Natural killer cell (primary cell): ENCODE measurements around the gene NOTCH3. TPM values are rescaled to one million over a fixed set of nuclear protein-coding genes. Genes with fewer than 3 reads are reported as not detected.

Source experiments
- ATAC-seq, 3 donors: fragments of 150-1000 bp in 2 of 3; fragments of 200-7000 bp in 1 of 3; cut with Tn5 transposase; 1 replicate in 1 of 3; 2 replicates in 2 of 3; pipeline ENCODE4 v1.10.0; 2021; ENCODE audit warnings: mild to moderate bottlenecking in 2 of 3, moderate library complexity in 2 of 3
- DNase-seq, 2 donors: peaks; one replicate each; pipeline versions ENCODE4 v3.0.0 to v3.0.0-alpha.2; 2013 to 2021; ENCODE audit warnings: mixed read lengths in 1 of 2
- H3K27ac ChIP-seq: one replicate; pipeline ENCODE4 v1.5.1; 2013; ENCODE audit warnings: mild to moderate bottlenecking, low read length
- H3K27me3 ChIP-seq: one replicate; pipeline ENCODE4 v1.6.1; 2013; ENCODE audit warnings: low read length; ENCODE audit not compliant: control insufficient read depth, insufficient read depth
- H3K36me3 ChIP-seq: one replicate; pipeline ENCODE4 v1.6.1; 2013; ENCODE audit warnings: low read length; ENCODE audit not compliant: control insufficient read depth, insufficient read depth
- H3K4me1 ChIP-seq: one replicate; pipeline ENCODE4 v1.6.1; 2013; ENCODE audit warnings: low read length; ENCODE audit not compliant: control insufficient read depth, insufficient read depth
- H3K4me3 ChIP-seq: one replicate; pipeline ENCODE4 v1.5.1; 2013; ENCODE audit warnings: low read length
- H3K9me3 ChIP-seq: one replicate; pipeline ENCODE4 v1.6.1; 2013; ENCODE audit warnings: low read length; ENCODE audit not compliant: control insufficient read depth, insufficient read depth
- H3K27ac Mint-ChIP-seq, 2 donors: one replicate each; pipeline ENCODE4 v1.8.0; 2022; ENCODE audit warnings: mild to moderate bottlenecking in 2 of 2, mixed read lengths in 2 of 2, moderate library complexity in 1 of 2
- H3K27me3 Mint-ChIP-seq, 2 donors: one replicate each; pipeline ENCODE4 v1.8.0; 2022; ENCODE audit warnings: low read depth in 2 of 2, mixed read lengths in 2 of 2
- H3K36me3 Mint-ChIP-seq: one replicate; pipeline ENCODE4 v1.8.0; 2022; ENCODE audit warnings: mixed read lengths
- H3K4me1 Mint-ChIP-seq, 2 donors: one replicate each; pipeline ENCODE4 v1.8.0; 2022; ENCODE audit warnings: mixed read lengths in 2 of 2
- H3K4me3 Mint-ChIP-seq: one replicate; pipeline ENCODE4 v1.8.0; 2022; ENCODE audit warnings: mild to moderate bottlenecking, moderate library complexity, mixed read lengths
- H3K9me3 Mint-ChIP-seq, 2 donors: one replicate each; pipeline ENCODE4 v1.8.0; 2022; ENCODE audit warnings: mixed read lengths in 2 of 2
- WGBS: methylation state at CpG from one replicate; pipeline ENCODE4 v1.1.7; 2013; ENCODE audit warnings: missing lambda C conversion rate; ENCODE audit not compliant: insufficient coverage; 5-methylcytosine and 5-hydroxymethylcytosine counted together
- intact Hi-C: fragments of 100-400 bp; cut with micrococcal nuclease; formaldehyde crosslinking; loops from one replicate; pipeline ENCODE4 v1.14.2; 2022
- total RNA-seq, 4 donors: library from RNA; stranded (reverse); fragments of 120-200 nt in 1 of 4; gene quantifications; one replicate each; pipeline versions ENCODE4 v1.2.3 to v1.2.4, GENCODE V29; 2013 to 2022
- TF ChIP-seq, protein P1 (sequence below): fragments of 200-600 bp; IDR thresholded peaks from one replicate; pipeline ENCODE4 v1.8.0; 2022; ENCODE audit warnings: antibody characterized with exemption

The NOTCH3 gene
- total RNA-seq, 3 donors from 2014 or later (not counting 1 experiment from before 2014, with no cell fraction given), result 0.25 to 0.26 TPM; not detected in 1

DNA sequence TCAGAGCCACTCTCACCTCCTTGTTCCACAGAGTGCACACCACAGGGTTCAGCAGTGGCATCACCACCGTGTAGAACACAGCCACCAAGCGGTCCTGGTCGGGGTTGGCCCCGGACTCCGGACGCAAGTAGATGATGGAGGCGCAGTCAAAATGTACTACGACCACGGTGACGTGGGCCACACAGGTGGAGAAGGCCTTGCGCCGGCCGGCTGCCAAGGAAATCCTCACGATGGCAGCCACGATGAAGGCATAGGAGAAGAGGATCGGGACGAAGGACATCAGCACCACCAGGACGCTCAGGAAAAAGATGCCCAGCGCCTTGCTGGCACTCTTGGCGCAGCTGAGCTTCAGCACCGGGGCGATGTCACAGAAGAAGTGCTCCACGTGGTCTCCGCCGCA lies 59.7 kb downstream of the NOTCH3 start:
- TF ChIP-seq, protein P1, sequence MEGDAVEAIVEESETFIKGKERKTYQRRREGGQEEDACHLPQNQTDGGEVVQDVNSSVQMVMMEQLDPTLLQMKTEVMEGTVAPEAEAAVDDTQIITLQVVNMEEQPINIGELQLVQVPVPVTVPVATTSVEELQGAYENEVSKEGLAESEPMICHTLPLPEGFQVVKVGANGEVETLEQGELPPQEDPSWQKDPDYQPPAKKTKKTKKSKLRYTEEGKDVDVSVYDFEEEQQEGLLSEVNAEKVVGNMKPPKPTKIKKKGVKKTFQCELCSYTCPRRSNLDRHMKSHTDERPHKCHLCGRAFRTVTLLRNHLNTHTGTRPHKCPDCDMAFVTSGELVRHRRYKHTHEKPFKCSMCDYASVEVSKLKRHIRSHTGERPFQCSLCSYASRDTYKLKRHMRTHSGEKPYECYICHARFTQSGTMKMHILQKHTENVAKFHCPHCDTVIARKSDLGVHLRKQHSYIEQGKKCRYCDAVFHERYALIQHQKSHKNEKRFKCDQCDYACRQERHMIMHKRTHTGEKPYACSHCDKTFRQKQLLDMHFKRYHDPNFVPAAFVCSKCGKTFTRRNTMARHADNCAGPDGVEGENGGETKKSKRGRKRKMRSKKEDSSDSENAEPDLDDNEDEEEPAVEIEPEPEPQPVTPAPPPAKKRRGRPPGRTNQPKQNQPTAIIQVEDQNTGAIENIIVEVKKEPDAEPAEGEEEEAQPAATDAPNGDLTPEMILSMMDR, result no peak
- H3K9me3 ChIP-seq, result peaks cover 4% of the 10 kb centered on the region
- no peaks in the 10 kb centered on the region for H3K36me3 ChIP-seq
- peaks cover 14 to 17% of the 10 kb centered on the region in 2 donors for H3K27me3 Mint-ChIP-seq
- H3K4me3 Mint-ChIP-seq, result no peak overlapping the region
- no peaks in the 10 kb centered on the region for H3K4me1 Mint-ChIP-seq
- intact Hi-C loops, result no loop called here
- no peaks in the 10 kb centered on the region for H3K4me1 ChIP-seq
- H3K27ac Mint-ChIP-seq, result no peak overlapping the region
- no peak overlapping the region for H3K4me3 ChIP-seq
- H3K27ac ChIP-seq, result no peak overlapping the region
- WGBS, result 88% methylated on average over 25 of the region's 25 CpGs
- H3K27me3 ChIP-seq, result peaks cover 2% of the 10 kb centered on the region
- no peak for ATAC-seq
- no peak for DNase-seq
- peaks cover 0 to 3% of the 10 kb centered on the region in 2 donors for H3K9me3 Mint-ChIP-seq
- H3K36me3 Mint-ChIP-seq, result peaks cover 7% of the 10 kb centered on the region

DNA sequence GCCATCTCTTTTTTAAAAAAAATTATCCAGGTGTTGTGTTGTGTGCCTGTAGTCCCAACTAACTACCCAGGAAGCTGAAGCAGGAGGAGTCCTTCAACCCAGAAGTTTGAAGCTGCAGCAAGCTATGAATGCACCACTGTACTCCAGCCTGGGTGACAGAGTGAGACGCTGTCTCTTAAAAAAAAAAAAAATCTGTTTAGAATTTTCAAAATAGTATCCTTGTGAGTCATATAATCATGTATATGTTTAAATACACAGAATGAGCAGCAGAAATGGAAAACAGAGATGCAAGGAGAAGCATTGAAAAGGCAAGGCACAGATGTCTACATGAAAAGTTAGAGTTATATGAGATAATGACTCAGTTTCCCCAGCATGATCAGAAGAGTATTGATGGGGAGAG lies 62.4 kb downstream of the NOTCH3 start:
- DNase-seq (no peak), ATAC-seq (no peak)
- Mint-ChIP-seq H3K4me1 (no peaks in the 10 kb centered on the region), H3K27ac (no peak overlapping the region), H3K27me3 (peaks cover 14 to 17% of the 10 kb centered on the region in 2 donors), H3K4me3 (no peak overlapping the region), H3K9me3 (peaks cover 0 to 3% of the 10 kb centered on the region in 2 donors), H3K36me3 (peaks cover 7% of the 10 kb centered on the region)
- Histone ChIP-seq H3K27ac (no peak overlapping the region), H3K4me3 (no peak overlapping the region), H3K27me3 (peaks cover 3% of the 10 kb centered on the region), H3K4me1 (no peaks in the 10 kb centered on the region), H3K36me3 (no peaks in the 10 kb centered on the region), H3K9me3 (peaks cover 4% of the 10 kb centered on the region)
- 80% methylated on average over 1 of the region's 1 CpG for WGBS
- TF ChIP-seq, protein P1, result no peak
- intact Hi-C loops, result no loop called here

DNA sequence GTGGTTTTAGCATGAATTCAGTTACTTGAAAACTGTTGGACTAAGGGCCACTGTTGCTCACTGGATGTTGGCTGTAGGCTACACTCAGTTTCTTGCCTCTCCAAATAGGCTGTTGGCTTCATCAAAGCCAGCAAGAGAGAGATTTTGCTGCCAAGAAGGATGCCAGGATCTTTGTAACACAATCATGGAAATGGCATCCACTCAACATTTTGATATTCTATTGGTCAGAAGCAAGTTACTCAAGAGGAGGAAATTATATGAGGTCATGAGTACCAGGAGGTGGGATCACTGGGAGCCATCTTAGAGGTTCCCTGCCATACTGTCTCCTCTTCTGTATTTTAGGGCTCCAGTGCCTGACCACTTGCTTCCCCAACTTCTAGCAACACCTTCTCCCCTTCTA lies 63.0 kb downstream of the NOTCH3 start:
- no peak overlapping the region for H3K27ac Mint-ChIP-seq
- intact Hi-C loops, result no loop called here
- H3K36me3 Mint-ChIP-seq, result peaks cover 7% of the 10 kb centered on the region
- DNase-seq (no peak), ATAC-seq (no peak)
- no peak overlapping the region for H3K4me3 ChIP-seq
- H3K36me3 ChIP-seq, result no peaks in the 10 kb centered on the region
- no peaks in the 10 kb centered on the region for H3K4me1 ChIP-seq
- TF ChIP-seq, protein P1, result no peak
- peaks cover 0 to 3% of the 10 kb centered on the region in 2 donors for H3K9me3 Mint-ChIP-seq
- H3K4me3 Mint-ChIP-seq, result no peak overlapping the region
- peaks cover 14 to 17% of the 10 kb centered on the region in 2 donors for H3K27me3 Mint-ChIP-seq
- H3K27me3 ChIP-seq, result peaks cover 5% of the 10 kb centered on the region
- H3K9me3 ChIP-seq, result peaks cover 4% of the 10 kb centered on the region
- H3K4me1 Mint-ChIP-seq, result no peaks in the 10 kb centered on the region
- no peak overlapping the region for H3K27ac ChIP-seq

DNA sequence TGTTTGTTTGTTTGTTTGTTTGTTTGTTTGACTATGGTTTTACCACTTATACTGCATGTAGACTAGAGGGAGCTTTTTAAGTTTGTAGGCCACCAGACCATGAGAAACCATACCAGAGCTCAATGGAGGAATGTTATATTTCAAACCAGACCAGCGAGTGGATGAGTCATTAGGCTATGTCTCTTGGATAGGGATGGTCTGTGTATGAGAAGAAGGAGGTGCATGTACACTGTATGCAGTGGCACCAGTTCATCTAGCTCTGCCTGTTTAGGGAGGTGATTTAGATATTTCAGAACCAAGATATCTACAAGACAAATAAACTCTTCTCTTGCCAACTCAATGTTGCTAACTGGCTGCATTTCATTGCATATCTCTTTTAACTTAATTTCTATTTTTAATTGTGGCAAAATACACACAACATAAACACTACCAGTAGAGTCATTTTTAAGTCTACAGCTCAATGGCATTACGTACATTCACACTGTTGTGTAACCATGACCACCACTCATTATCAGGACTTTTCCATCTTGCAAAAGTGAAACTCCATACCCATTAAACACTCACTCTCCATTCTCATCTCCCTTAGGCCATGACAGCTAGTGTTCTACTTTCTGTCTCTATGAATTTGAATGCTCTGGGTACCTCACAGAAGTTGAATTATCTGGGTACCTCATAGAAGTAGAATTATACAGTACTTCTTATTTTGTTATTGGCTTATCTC lies 64.4 kb downstream of the NOTCH3 start:
- ATAC-seq, result no peak
- peaks cover 4% of the 10 kb centered on the region for H3K9me3 ChIP-seq
- Mint-ChIP-seq H3K27me3 (peaks cover 10 to 18% of the 10 kb centered on the region in 2 donors), H3K4me3 (no peak overlapping the region), H3K9me3 (peaks cover 0 to 3% of the 10 kb centered on the region in 2 donors), H3K4me1 (no peaks in the 10 kb centered on the region), H3K27ac (no peak overlapping the region), H3K36me3 (peaks cover 7% of the 10 kb centered on the region)
- intact Hi-C loops, result no loop called here
- TF ChIP-seq, protein P1, result no peak
- H3K4me3 ChIP-seq, result no peak overlapping the region
- no peak for DNase-seq
- H3K27ac ChIP-seq, result no peak overlapping the region
- 79% methylated on average over 2 of the region's 2 CpGs for WGBS
- H3K4me1 ChIP-seq, result no peaks in the 10 kb centered on the region
- H3K27me3 ChIP-seq, result peaks cover 3% of the 10 kb centered on the region
- no peaks in the 10 kb centered on the region for H3K36me3 ChIP-seq
